Measurements from ENCODE around the gene IFT43. TPM values are rescaled to one million over a fixed set of nuclear protein-coding genes. Genes with fewer than 3 reads are reported as not detected.

IFT43 gene
- total RNA-seq, 1 experiment from 2014 or later = 18.6 TPM

DNA sequence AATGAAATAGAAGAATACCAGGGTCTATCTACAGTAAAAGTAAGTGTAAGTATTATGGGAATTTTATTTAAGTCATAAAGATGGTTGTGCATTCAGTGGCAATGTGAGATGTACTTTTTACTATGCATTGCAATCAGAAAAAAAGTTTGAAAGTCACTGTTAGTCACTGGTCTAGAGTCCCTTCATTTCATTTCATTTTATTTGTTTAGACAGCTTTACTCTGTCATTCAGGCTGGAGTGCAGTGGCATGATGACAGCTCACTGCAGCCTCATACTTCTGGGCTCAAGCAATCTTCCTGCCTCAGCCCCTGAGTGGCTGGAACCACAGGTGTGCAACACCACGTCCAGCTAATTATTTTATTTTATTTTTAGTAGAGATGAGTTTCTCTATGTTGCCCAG is 46.4 kb upstream of the IFT43 start:
- DNase-seq = no peak
- WGBS (ENCODE audit: extremely low coverage, insufficient read length, low lambda C conversion rate) = no CpG with 5 or more reads among the region's 1 CpG
- Histone ChIP-seq H3K56ac (ENCODE audit: insufficient read length, low read depth, low read length) (no peak overlapping the region), H3K79me2 (ENCODE audit: insufficient read depth, low read length) (no peaks in the 10 kb centered on the region), H4K8ac (replicated peaks; ENCODE audit: insufficient read length, low read depth, low read length) (no peak overlapping the region), H3K27ac (ENCODE audit: insufficient read length, low read depth, low read length) (no peak overlapping the region), H2BK120ac (ENCODE audit: low read depth, low read length, poor library complexity, severe bottlenecking) (no peak overlapping the region), H2BK20ac (ENCODE audit: low read depth, low read length, poor library complexity, severe bottlenecking) (no peak overlapping the region), H4K5ac (ENCODE audit: insufficient read length, low read depth, low read length) (no peak overlapping the region), H3K9me3 (ENCODE audit: control insufficient read depth, low read depth, low read length) (no peaks in the 10 kb centered on the region), H4K20me1 (ENCODE audit: control insufficient read depth, insufficient read depth, insufficient read length) (no peaks in the 10 kb centered on the region), H3T11ph (ENCODE audit: low read length) (no peak overlapping the region), H3K27me3 (ENCODE audit: insufficient read depth, low read length) (no peaks in the 10 kb centered on the region), H3K23ac (ENCODE audit: insufficient read length, low read depth, low read length) (no peak overlapping the region), H3K79me1 (ENCODE audit: insufficient read depth, low read depth, low read length, poor library complexity, severe bottlenecking) (no peaks in the 10 kb centered on the region), H3K9ac (ENCODE audit: extremely low read depth, insufficient read length, low read length) (no peak overlapping the region), H2BK12ac (ENCODE audit: insufficient read length, low read depth, low read length) (no peak overlapping the region), H3K4me2 (ENCODE audit: insufficient read depth, insufficient read length, low read length) (no peak overlapping the region), H2BK5ac (ENCODE audit: insufficient read length, low read length) (no peak overlapping the region), H2AK5ac (ENCODE audit: insufficient read length, low read length) (no peak overlapping the region), H3K4ac (ENCODE audit: low read depth, low read length) (no peak overlapping the region), H3K14ac (ENCODE audit: insufficient read depth, low read length) (no peak overlapping the region), H3K23me2 (ENCODE audit: insufficient read length, low read depth, low read length, poor library complexity, severe bottlenecking) (no peaks in the 10 kb centered on the region), H4K91ac (ENCODE audit: insufficient read length, low read depth, low read length) (no peak overlapping the region), H2AFZ (ENCODE audit: low read length) (no peak overlapping the region), H2BK15ac (ENCODE audit: low read depth, low read length) (no peak overlapping the region), H3K18ac (ENCODE audit: insufficient read length, low read depth, low read length) (no peak overlapping the region), H3K4me1 (ENCODE audit: insufficient read depth, low read length) (no peaks in the 10 kb centered on the region)
- Mint-ChIP-seq H3K36me3 (ENCODE audit: insufficient read depth in 1 of 3, low read depth in 3 of 3) (no peaks in the 10 kb centered on the region), H3K4me1 (peaks cover 11 to 13% of the 10 kb centered on the region in 2 experiments; a peak in 3 of 4 replicates), H3K4me3 (no peak overlapping the region), H3K27me3 (ENCODE audit: low read depth) (no peaks in the 10 kb centered on the region), H3K9me3 (no peaks in the 10 kb centered on the region), H3K27ac (no peak overlapping the region)
- TF ChIP-seq, protein P1, sequence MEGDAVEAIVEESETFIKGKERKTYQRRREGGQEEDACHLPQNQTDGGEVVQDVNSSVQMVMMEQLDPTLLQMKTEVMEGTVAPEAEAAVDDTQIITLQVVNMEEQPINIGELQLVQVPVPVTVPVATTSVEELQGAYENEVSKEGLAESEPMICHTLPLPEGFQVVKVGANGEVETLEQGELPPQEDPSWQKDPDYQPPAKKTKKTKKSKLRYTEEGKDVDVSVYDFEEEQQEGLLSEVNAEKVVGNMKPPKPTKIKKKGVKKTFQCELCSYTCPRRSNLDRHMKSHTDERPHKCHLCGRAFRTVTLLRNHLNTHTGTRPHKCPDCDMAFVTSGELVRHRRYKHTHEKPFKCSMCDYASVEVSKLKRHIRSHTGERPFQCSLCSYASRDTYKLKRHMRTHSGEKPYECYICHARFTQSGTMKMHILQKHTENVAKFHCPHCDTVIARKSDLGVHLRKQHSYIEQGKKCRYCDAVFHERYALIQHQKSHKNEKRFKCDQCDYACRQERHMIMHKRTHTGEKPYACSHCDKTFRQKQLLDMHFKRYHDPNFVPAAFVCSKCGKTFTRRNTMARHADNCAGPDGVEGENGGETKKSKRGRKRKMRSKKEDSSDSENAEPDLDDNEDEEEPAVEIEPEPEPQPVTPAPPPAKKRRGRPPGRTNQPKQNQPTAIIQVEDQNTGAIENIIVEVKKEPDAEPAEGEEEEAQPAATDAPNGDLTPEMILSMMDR (conservative IDR thresholded peaks at IDR 0.05) = no peak
